Coronary artery (tissue), 2 donors: ENCODE data around the gene NUDT16L1.

Source experiments
- DNase-seq: peaks from one replicate; pipeline ENCODE4 v3.0.0-alpha.2; 2017; ENCODE audit warnings: low spot score
- H3K27ac ChIP-seq, 2 donors: fragments of 200-600 bp; sonication (generic); one replicate each; pipeline ENCODE4 v1.5.1; 2016 to 2019
- H3K4me3 ChIP-seq: fragments of 200-600 bp; sonication (generic); 2 replicates; pipeline ENCODE4 v1.5.1; 2016; ENCODE audit warnings: mild to moderate bottlenecking, moderate library complexity
- TF ChIP-seq, protein P1 (sequence below): fragments of 200-600 bp; sonication (generic); IDR thresholded peaks from one replicate; pipeline ENCODE4 v1.5.1; 2019; ENCODE audit warnings: antibody characterized with exemption

NUDT16L1 gene

GRCh38 chr16:4684058-4684715 is 9.2 kb upstream of the NUDT16L1 start:
- TF ChIP-seq, protein P1, sequence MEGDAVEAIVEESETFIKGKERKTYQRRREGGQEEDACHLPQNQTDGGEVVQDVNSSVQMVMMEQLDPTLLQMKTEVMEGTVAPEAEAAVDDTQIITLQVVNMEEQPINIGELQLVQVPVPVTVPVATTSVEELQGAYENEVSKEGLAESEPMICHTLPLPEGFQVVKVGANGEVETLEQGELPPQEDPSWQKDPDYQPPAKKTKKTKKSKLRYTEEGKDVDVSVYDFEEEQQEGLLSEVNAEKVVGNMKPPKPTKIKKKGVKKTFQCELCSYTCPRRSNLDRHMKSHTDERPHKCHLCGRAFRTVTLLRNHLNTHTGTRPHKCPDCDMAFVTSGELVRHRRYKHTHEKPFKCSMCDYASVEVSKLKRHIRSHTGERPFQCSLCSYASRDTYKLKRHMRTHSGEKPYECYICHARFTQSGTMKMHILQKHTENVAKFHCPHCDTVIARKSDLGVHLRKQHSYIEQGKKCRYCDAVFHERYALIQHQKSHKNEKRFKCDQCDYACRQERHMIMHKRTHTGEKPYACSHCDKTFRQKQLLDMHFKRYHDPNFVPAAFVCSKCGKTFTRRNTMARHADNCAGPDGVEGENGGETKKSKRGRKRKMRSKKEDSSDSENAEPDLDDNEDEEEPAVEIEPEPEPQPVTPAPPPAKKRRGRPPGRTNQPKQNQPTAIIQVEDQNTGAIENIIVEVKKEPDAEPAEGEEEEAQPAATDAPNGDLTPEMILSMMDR: no peak
- H3K27ac ChIP-seq: no peak overlapping the region
- H3K4me3 ChIP-seq: no peak overlapping the region
- DNase-seq: no peak

DNA sequence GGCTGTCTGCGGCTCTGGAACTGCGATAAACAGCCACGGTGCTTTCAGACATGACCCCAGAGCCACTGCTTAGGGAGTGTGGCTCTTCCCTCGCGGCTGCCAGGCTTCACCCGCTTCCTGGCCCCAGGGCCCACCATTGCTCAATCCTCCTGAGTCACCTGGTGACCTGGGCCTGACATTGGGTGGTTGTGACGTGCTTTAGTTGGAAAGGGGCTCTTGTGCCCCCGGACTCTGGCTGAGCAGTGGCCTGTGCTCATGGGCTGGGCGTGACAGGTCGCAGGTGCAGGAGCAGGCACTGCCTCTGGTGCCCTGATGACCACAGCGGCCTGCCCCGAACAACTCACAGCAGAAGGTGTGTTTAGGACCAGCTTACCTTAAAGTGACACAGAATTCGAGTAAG is 8.6 kb upstream of the NUDT16L1 start:
- Histone ChIP-seq H3K27ac (no peak overlapping the region), H3K4me3 (no peak overlapping the region)
- no peak for DNase-seq
- TF ChIP-seq, protein P1: no peak

- no peak for DNase-seq
- Histone ChIP-seq H3K27ac (no peak overlapping the region), H3K4me3 (no peak overlapping the region)
- TF ChIP-seq, protein P1: no peak
These were observed 8.1 kb upstream of the NUDT16L1 start for GRCh38 chr16:4685292-4685691.

- no peak for DNase-seq
- TF ChIP-seq, protein P1: no peak
- no peak overlapping the region for H3K4me3 ChIP-seq
- H3K27ac ChIP-seq: no peak overlapping the region
These were observed 7.4 kb upstream of the NUDT16L1 start for GRCh38 chr16:4685776-4686496.

- DNase-seq: no peak
- Histone ChIP-seq H3K27ac (no peak overlapping the region), H3K4me3 (no peak overlapping the region)
- TF ChIP-seq, protein P1: no peak
These were observed 6.7 kb upstream of the NUDT16L1 start for GRCh38 chr16:4686497-4687210.

DNA sequence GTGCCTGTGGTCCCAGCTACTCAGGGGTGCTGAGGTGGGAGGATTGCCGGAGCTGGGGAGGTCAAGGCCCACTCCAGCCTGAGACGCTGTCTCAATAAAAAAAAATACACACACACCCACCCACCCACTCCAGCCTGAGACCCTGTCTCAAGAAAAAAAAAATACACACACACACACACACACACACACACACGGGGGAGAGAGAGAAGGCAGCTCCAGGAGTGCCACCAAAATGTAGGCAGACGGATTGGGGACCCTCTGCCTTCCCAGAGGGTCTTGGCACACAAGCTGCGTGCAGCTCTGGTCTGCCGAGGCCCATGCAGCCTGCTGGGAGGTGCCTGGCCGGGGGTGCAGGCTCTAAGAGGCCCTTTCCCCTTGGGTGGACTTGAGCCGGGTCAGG is 5.9 kb upstream of the NUDT16L1 start:
- Histone ChIP-seq H3K27ac (no peak overlapping the region), H3K4me3 (no peak overlapping the region)
- TF ChIP-seq, protein P1: no peak
- DNase-seq: no peak
